Measurements from ENCODE around the gene MAML1.

DNA sequence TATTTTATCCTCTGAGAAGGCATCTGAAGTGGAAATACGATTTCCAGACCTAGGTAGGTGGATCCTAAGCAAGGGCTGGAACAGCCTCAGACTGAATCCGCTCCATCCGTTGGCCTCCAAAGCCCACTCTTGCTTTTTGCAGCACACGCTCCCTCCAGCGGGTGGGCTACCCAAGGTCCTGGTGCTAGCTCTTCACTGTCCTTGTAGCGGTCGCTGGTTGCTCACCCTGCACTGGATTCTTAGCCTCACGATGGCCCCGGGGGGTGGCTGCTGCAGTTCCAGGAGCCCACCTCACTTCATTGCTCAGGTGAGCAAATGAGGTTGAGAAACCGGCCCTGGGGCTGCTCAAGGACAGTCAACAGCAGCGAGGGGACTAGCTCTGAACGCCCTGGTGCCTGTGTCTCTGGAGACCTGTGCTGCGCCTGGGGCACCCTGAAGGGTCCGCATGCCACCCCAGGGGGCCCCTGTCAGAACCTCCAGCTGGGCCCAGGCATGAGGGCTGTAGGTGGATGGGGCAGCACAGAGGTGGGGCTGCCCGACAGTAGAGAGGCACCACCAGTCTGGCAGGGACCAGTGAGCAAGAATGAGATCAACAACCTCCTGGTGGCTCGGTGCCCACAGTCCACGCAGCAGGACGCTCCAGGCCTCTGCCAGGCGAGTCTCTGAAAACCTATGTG lies 69.7 kb downstream of the MAML1 start:
- TF ChIP-seq, protein P1, sequence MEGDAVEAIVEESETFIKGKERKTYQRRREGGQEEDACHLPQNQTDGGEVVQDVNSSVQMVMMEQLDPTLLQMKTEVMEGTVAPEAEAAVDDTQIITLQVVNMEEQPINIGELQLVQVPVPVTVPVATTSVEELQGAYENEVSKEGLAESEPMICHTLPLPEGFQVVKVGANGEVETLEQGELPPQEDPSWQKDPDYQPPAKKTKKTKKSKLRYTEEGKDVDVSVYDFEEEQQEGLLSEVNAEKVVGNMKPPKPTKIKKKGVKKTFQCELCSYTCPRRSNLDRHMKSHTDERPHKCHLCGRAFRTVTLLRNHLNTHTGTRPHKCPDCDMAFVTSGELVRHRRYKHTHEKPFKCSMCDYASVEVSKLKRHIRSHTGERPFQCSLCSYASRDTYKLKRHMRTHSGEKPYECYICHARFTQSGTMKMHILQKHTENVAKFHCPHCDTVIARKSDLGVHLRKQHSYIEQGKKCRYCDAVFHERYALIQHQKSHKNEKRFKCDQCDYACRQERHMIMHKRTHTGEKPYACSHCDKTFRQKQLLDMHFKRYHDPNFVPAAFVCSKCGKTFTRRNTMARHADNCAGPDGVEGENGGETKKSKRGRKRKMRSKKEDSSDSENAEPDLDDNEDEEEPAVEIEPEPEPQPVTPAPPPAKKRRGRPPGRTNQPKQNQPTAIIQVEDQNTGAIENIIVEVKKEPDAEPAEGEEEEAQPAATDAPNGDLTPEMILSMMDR (IDR thresholded peaks at IDR 0.05): no peak
- TF ChIP-seq EZH2 (IDR thresholded peaks at IDR 0.05): no peak
- TF ChIP-seq EZH2phosphoT487 (IDR thresholded peaks at IDR 0.05): no peak

All from neural progenitor cell (in vitro differentiated cells).